Measurements from ENCODE around the gene FIS1.
A peak's percentile ranks its signal among the peaks of the same experiment; 100 is the strongest.
"Not testable (repeated sequence)": the region's sequence is repeated elsewhere in the genome, so short reads cannot be mapped to it uniquely, and the experiment has no call there.

The FIS1 gene

DNA sequence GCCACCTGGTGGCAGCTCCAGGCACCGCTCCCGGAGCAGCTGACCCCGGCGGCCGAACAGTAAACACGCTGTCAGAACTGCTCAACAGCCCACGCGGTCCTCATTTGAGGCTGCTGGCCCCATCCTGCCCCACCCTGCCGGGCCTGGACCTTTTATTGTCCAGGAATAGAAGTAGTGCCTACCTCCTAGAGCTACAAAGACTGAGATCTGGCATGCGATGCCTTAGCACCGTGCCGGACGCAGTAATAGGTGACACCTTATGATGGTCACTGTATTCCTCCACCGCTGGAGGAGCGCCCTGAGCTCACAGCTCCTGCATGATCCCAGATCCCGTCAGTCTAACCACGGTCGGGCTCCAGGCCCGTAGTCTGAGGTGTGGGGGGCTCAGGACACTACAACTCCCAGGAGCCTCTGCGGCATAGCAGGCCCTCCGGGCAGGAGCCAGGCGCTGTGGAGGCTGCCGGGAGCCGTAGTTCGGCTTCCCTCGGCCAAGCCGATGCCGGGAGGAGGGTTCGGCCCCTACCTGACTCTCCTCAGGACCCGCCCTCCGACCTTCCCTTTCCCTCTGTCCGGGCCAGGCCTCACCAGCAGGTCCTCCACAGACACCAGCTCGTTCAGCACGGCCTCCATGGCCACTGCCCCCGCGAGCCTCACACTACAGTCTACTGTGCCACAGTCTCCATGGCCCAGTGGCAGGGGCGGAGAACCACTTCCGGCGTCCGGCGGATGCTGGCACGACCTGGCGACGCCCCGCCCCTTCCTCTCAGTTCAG, at the start of gene FIS1:
Gene FIS1, minus strand, starts transcription at position 707 of the 772 bp plus-strand sequence. Its CDS starts 77 bp downstream, at position 630.
- peaks cover 2% of the 10 kb centered on the region; the same call in 1 of the 2 replicates for H3K4me1 ChIP-seq (ENCODE audit: control insufficient read depth, insufficient read depth, low read length)
- WGBS (ENCODE audit: insufficient coverage, insufficient read length): no CpG with 5 or more reads among the region's 45 CpGs

DNA sequence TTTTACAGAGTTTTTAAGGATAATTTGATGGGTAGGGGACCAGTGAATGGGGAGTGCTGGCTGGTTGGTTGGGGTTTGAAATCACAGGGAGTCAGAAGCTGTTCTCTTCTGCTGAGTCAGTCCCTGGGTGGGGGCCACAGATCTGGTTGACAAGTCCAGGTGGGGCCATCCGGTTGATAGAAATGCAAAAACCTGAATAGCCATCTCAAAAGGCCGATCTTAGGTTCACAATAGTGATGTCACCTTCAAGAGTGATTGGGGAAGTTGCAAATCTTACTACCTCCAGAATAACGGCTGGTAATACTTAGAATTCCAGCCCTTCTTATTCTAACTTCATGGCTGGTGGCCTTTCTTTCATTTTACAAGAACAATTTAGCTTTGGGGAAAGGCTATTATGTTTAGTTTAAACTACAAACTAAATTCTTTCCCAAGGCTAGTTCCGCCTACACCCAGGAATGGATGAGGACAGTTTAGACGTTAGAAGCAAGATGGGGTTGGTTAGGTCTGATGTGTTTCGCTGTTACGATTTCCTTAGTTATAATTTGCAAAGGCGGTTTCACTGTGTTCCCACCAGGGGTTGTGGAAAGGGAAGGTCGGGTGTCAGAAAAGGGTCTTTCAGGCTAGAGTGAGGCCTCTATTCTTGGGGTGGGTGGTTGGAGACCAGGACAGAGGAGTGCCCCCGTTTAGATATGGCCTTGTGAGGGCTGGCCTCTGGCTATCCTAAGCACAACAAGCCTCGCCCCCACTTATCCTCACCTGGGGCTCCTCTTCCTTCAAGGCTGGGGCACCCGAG, 49.4 kb upstream of the FIS1 start:
- Histone ChIP-seq H3K4me3 (ENCODE audit: low read length) (no peak overlapping the region), H3K27ac (ENCODE audit: low read length) (peak overlapping the region; percentile 89), H3K36me3 (ENCODE audit: control insufficient read depth, insufficient read depth, low read length) (no peaks in the 10 kb centered on the region), H3K9me3 (ENCODE audit: control insufficient read depth, insufficient read depth, low read length) (no peaks in the 10 kb centered on the region), H3K27me3 (ENCODE audit: control insufficient read depth, insufficient read depth, low read length) (no peaks in the 10 kb centered on the region), H3K4me1 (ENCODE audit: control insufficient read depth, insufficient read depth, low read length) (peaks cover 5% of the 10 kb centered on the region; the same call in 1 of the 2 replicates)
- peak; percentile 98 for DNase-seq (ENCODE audit: low read depth, low spot score)
- WGBS (ENCODE audit: insufficient coverage, insufficient read length): no CpG with 5 or more reads among the region's 12 CpGs

More for the DNA sequence above, at the start of gene FIS1:
- Histone ChIP-seq H3K36me3 (ENCODE audit: control insufficient read depth, insufficient read depth, low read length) (0 out of 2 replicates have a peak, but pooled peaks cover 3% of the 10 kb centered on the region), H3K27ac (ENCODE audit: low read length) (no peak within 1 kb of the TSS), H3K4me3 (ENCODE audit: low read length) (peak within 1 kb of the TSS; percentile 76; the same call in 1 of the 2 replicates), H3K9me3 (ENCODE audit: control insufficient read depth, insufficient read depth, low read length) (no peaks in the 10 kb centered on the region), H3K27me3 (ENCODE audit: control insufficient read depth, insufficient read depth, low read length) (no peaks in the 10 kb centered on the region)
- DNase-seq (ENCODE audit: low read depth, low spot score): peak; percentile 84

- H3K9me3 ChIP-seq (ENCODE audit: control insufficient read depth, insufficient read depth, low read length); H3K36me3 ChIP-seq (ENCODE audit: control insufficient read depth, insufficient read depth, low read length); H3K4me1 ChIP-seq (ENCODE audit: control insufficient read depth, insufficient read depth, low read length); DNase-seq (ENCODE audit: low read depth, low spot score); H3K27me3 ChIP-seq (ENCODE audit: control insufficient read depth, insufficient read depth, low read length); H3K4me3 ChIP-seq (ENCODE audit: low read length): not testable (repeated sequence)
- peak overlapping the region; percentile 54 for H3K27ac ChIP-seq (ENCODE audit: low read length)
- no CpG with 5 or more reads among the region's 16 CpGs for WGBS (ENCODE audit: insufficient coverage, insufficient read length)
Measured at GRCh38 chr7:101293069-101294021, 48.5 kb upstream of the FIS1 start.

- not testable (repeated sequence) for H3K27ac ChIP-seq (ENCODE audit: low read length); H3K36me3 ChIP-seq (ENCODE audit: control insufficient read depth, insufficient read depth, low read length); H3K9me3 ChIP-seq (ENCODE audit: control insufficient read depth, insufficient read depth, low read length); H3K4me3 ChIP-seq (ENCODE audit: low read length); DNase-seq (ENCODE audit: low read depth, low spot score); H3K4me1 ChIP-seq (ENCODE audit: control insufficient read depth, insufficient read depth, low read length); H3K27me3 ChIP-seq (ENCODE audit: control insufficient read depth, insufficient read depth, low read length)
- WGBS (ENCODE audit: insufficient coverage, insufficient read length): no CpG with 5 or more reads among the region's 5 CpGs
Measured at GRCh38 chr7:101292566-101292965, 47.7 kb upstream of the FIS1 start.

DNA sequence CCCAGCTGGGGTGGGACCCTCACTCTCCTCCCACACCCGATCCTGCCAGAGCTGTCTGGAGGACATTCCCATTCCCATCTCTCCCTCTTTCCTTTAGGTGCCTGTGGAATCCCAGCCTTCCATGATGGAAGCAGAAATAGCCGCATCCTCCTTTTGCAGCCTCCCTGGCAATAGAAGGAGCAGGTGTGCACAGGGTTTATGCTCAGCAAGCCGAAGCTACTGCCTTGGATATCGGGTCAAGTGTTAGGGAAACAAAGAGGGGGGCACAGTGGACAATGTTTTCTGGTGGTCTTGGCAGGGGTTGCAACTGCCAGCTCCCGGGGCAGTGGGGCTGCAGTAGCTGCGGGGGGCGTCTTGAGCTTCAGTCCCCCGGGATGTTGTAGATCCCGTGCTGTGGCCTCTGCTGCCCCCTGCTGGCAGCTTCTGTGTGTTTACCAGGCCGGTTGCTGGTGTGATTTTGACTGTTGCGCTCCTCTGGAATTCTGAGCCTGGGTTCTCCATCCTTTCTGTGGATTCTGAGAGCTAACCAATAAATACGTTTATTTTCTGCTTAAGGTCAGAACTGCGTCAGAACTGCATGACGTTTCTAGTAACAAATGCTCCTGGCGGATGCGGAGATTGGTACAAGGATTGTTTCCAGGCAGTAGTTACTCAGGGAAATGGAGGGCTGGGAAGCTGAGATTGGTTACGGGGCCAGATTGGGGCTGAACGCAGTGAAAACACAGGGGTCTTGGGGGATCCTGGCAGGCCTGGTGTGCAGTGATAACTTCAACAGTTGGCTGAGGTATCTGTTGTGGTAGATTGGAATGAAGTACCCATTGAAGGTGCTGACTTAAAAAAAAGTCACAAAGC, 45.5 kb upstream of the FIS1 start:
- not testable (repeated sequence) for H3K27ac ChIP-seq (ENCODE audit: low read length); H3K4me1 ChIP-seq (ENCODE audit: control insufficient read depth, insufficient read depth, low read length); H3K9me3 ChIP-seq (ENCODE audit: control insufficient read depth, insufficient read depth, low read length); H3K27me3 ChIP-seq (ENCODE audit: control insufficient read depth, insufficient read depth, low read length); H3K4me3 ChIP-seq (ENCODE audit: low read length); DNase-seq (ENCODE audit: low read depth, low spot score); H3K36me3 ChIP-seq (ENCODE audit: control insufficient read depth, insufficient read depth, low read length)
- no CpG with 5 or more reads among the region's 18 CpGs for WGBS (ENCODE audit: insufficient coverage, insufficient read length)

GRCh38 chr7:101289687-101290086, 44.8 kb upstream of the FIS1 start:
- H3K36me3 ChIP-seq (ENCODE audit: control insufficient read depth, insufficient read depth, low read length); H3K27ac ChIP-seq (ENCODE audit: low read length); H3K9me3 ChIP-seq (ENCODE audit: control insufficient read depth, insufficient read depth, low read length); H3K4me3 ChIP-seq (ENCODE audit: low read length); H3K27me3 ChIP-seq (ENCODE audit: control insufficient read depth, insufficient read depth, low read length); H3K4me1 ChIP-seq (ENCODE audit: control insufficient read depth, insufficient read depth, low read length); DNase-seq (ENCODE audit: low read depth, low spot score): not testable (repeated sequence)
- WGBS (ENCODE audit: insufficient coverage, insufficient read length): no CpG with 5 or more reads among the region's 4 CpGs

- no peak overlapping the region for H3K4me3 ChIP-seq (ENCODE audit: low read length)
- no peaks in the 10 kb centered on the region for H3K27me3 ChIP-seq (ENCODE audit: control insufficient read depth, insufficient read depth, low read length)
- H3K4me1 ChIP-seq (ENCODE audit: control insufficient read depth, insufficient read depth, low read length): peaks cover 5% of the 10 kb centered on the region; the same call in 1 of the 2 replicates
- H3K36me3 ChIP-seq (ENCODE audit: control insufficient read depth, insufficient read depth, low read length): no peaks in the 10 kb centered on the region
- no peaks in the 10 kb centered on the region for H3K9me3 ChIP-seq (ENCODE audit: control insufficient read depth, insufficient read depth, low read length)
- no peak for DNase-seq (ENCODE audit: low read depth, low spot score)
- H3K27ac ChIP-seq (ENCODE audit: low read length): no peak overlapping the region
- no CpG with 5 or more reads among the region's 3 CpGs for WGBS (ENCODE audit: insufficient coverage, insufficient read length)
Measured at GRCh38 chr7:101288439-101288838, 43.6 kb upstream of the FIS1 start.

- DNase-seq (ENCODE audit: low read depth, low spot score): no peak
- WGBS (ENCODE audit: insufficient coverage, insufficient read length): no CpG with 5 or more reads among the region's 6 CpGs
- H3K4me3 ChIP-seq (ENCODE audit: low read length): no peak overlapping the region
- no peaks in the 10 kb centered on the region for H3K36me3 ChIP-seq (ENCODE audit: control insufficient read depth, insufficient read depth, low read length)
- no peaks in the 10 kb centered on the region for H3K9me3 ChIP-seq (ENCODE audit: control insufficient read depth, insufficient read depth, low read length)
- peaks cover 7% of the 10 kb centered on the region; the same call in 1 of the 2 replicates for H3K4me1 ChIP-seq (ENCODE audit: control insufficient read depth, insufficient read depth, low read length)
- no peak overlapping the region for H3K27ac ChIP-seq (ENCODE audit: low read length)
- H3K27me3 ChIP-seq (ENCODE audit: control insufficient read depth, insufficient read depth, low read length): no peaks in the 10 kb centered on the region
Measured at GRCh38 chr7:101287032-101287431, 42.2 kb upstream of the FIS1 start.

DNA sequence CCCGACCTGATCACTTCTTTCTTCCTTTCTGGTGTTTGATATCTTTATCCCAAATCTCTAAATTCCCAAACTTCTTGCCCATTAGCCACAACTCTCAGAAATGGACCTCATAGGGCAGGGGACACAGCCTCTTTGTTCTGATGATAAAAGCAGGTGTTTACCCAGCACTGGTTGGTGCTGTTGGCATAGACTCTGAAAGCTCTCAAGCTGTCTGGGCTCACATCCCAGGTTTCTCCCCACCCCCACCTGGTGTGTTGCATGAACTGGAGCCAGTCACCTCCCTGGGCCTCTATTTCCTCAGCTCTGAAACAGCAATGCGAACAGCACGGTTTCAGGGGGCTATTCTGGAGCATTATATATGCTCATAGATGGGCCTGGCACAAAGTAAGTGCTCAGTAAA, 41.0 kb upstream of the FIS1 start:
- H3K27ac ChIP-seq (ENCODE audit: low read length); H3K36me3 ChIP-seq (ENCODE audit: control insufficient read depth, insufficient read depth, low read length); H3K9me3 ChIP-seq (ENCODE audit: control insufficient read depth, insufficient read depth, low read length); H3K4me3 ChIP-seq (ENCODE audit: low read length); H3K27me3 ChIP-seq (ENCODE audit: control insufficient read depth, insufficient read depth, low read length); H3K4me1 ChIP-seq (ENCODE audit: control insufficient read depth, insufficient read depth, low read length); DNase-seq (ENCODE audit: low read depth, low spot score): not testable (repeated sequence)
- no CpG with 5 or more reads among the region's 3 CpGs for WGBS (ENCODE audit: insufficient coverage, insufficient read length)

All from iPS DF 6.9 (cell line).